ENCODE measurements around the gene SUPT20H. TPM values are rescaled to one million over a fixed set of nuclear protein-coding genes. Genes with fewer than 3 reads are reported as not detected.

The SUPT20H gene
- total RNA-seq, 1 experiment from 2014 or later, result 88.7 TPM

DNA sequence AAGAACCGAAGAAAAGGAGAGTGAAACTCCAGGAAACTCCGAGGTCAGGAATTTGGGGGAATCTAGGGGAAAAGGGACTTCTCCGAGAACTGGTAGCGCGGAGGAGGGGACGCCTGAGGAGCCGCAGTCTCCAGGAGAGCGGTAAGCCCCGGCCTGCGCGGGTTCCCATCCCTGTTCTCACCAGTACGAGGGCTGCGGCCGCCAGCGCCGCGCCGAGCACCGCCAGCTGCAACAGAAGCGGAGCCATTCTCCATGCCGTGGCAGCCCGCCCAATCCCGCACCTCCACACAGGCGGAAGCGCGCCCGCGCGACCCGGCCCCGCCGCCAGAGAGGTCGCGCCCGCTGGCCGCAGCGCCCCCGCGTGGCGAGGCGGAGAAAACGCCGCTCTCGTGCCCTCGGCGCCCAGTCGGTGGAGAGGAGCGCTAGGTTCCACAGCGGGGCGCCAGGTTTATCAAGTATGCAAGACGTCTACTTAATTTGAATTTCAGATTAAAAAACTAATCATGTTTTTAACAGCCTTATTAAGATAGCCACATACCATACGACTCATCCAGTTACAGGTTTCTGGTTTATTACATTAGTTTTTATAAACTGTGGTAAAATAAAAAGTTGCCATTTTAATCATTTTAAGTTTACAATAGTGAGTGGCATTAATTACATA, 60.3 kb downstream of the SUPT20H start, which contains the start of gene ALG5:
TSS of gene ALG5 (minus strand) at position 287 of the 661 bp plus-strand sequence. CDS start at position 247, 40 bp downstream.
- H3K9me3 ChIP-seq (replicated peaks), result no peaks in the 10 kb centered on the region
- H3K27me3 ChIP-seq, result no peaks in the 10 kb centered on the region
- H3K36me3 ChIP-seq, result peaks cover 22% of the 10 kb centered on the region
- peak; percentile 91 to 94 for DNase-seq
- peak within 1 kb of the TSS; percentile 97 for H3K27ac ChIP-seq
- H3K4me1 ChIP-seq, result peaks cover 11% of the 10 kb centered on the region
- H3K4me3 ChIP-seq, result peak within 1 kb of the TSS; percentile 88

- Histone ChIP-seq H3K9me3 (replicated peaks) (no peaks in the 10 kb centered on the region), H3K4me1 (peaks cover 11% of the 10 kb centered on the region), H3K27me3 (no peaks in the 10 kb centered on the region), H3K4me3 (peak overlapping the region; percentile 88), H3K36me3 (peaks cover 25% of the 10 kb centered on the region), H3K27ac (peak overlapping the region; percentile 97)
- DNase-seq, result peak; percentile 46 to 52
Measured at GRCh38 chr13:36998624-36999041, 60.9 kb downstream of the SUPT20H start.

DNA sequence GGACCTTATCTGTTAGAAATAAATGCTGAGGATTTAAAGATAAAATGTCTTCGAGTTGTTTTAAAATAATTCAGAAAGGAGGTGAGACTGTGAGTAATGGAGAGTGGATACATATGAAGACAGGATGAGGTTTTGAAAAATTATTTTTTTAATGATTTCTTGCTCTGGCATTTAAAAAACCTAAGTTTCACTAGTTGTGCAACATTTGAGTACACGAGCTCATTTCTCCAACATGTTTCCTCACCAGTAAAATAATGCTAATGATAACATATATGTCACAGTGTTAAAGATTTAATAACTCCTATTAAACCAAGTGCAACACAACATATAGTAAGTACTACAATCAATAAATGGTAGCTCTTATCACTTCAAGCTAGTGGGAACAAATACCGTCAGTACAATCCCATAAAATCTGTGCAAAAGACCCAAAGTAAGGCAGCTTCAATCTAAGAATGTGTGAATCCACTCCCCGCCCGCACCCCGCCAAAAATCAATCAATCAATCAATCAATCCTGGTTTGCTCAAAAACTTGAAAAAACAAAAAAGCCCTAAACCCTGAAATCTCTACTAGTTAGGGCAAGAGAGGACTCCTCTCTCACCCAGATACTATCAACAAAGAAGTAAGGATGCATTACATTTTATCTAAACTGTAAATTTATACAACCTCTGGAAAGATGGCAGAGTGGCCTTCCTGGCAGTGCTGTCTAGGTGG, 61.6 kb downstream of the SUPT20H start:
- no peaks in the 10 kb centered on the region for H3K27me3 ChIP-seq
- H3K36me3 ChIP-seq, result peaks cover 25% of the 10 kb centered on the region
- DNase-seq, result no peak
- peaks cover 16% of the 10 kb centered on the region for H3K4me1 ChIP-seq
- peak overlapping the region; percentile 88 for H3K4me3 ChIP-seq
- H3K9me3 ChIP-seq (replicated peaks), result no peaks in the 10 kb centered on the region
- peak overlapping the region; percentile 97 for H3K27ac ChIP-seq

- Histone ChIP-seq H3K4me1 (peaks cover 9% of the 10 kb centered on the region; the same call in 1 of the 2 replicates), H3K36me3 (peaks cover 58% of the 10 kb centered on the region), H3K27ac (peak overlapping the region; percentile 6), H3K27me3 (no peaks in the 10 kb centered on the region), H3K4me3 (no peak overlapping the region), H3K9me3 (replicated peaks) (no peaks in the 10 kb centered on the region)
- DNase-seq, result peak; percentile 16 to 33
Measured at GRCh38 chr13:36992362-36992761, 67.1 kb downstream of the SUPT20H start.

- no peak overlapping the region for H3K4me3 ChIP-seq
- no peak overlapping the region for H3K27ac ChIP-seq
- peaks cover 71% of the 10 kb centered on the region for H3K36me3 ChIP-seq
- H3K4me1 ChIP-seq, result no peaks in the 10 kb centered on the region
- H3K27me3 ChIP-seq, result no peaks in the 10 kb centered on the region
- no peak for DNase-seq
- H3K9me3 ChIP-seq (replicated peaks), result no peaks in the 10 kb centered on the region
Measured at GRCh38 chr13:36986462-36987240, 72.8 kb downstream of the SUPT20H start.

- peak in 1 of 2 experiments; percentile 56 for DNase-seq
- Histone ChIP-seq H3K36me3 (peaks cover 77% of the 10 kb centered on the region), H3K9me3 (replicated peaks) (no peaks in the 10 kb centered on the region), H3K4me1 (no peaks in the 10 kb centered on the region), H3K27ac (no peak overlapping the region), H3K4me3 (no peak overlapping the region), H3K27me3 (no peaks in the 10 kb centered on the region)
Measured at GRCh38 chr13:36981156-36981743, 78.2 kb downstream of the SUPT20H start.

DNA sequence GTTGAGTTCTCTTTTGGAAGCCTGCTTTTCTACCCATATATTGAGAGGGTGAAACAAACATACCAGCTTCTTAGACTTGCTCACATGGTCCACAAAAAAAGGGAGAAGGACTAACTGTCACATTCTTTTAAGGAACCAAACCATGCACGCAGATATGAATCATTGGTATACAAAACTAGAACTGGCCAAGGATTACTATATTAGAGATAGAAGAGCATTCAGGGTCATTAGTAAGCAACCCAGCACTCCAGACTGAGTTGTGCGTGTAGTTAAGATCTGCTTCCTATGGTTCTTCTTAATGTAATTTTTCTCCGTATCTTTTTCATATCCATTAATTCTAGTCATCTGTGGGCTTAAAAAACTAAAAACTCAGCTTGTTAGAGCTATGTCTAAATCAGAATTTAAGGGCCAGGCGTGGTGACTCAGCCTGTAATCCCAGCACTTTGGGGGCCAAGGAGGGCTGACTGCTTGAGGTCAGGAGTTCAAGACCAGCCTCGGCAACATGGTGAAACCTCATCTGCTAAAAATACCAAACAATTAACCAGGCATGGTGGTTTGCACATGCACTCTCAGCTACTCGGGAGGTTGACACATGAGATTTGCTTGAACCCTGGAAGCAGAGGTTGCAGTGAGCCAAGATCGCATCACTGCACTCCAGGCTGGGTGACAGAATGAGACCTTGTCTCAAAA, 80.0 kb downstream of the SUPT20H start:
- peaks cover 76% of the 10 kb centered on the region for H3K36me3 ChIP-seq
- no peak overlapping the region for H3K4me3 ChIP-seq
- no peak for DNase-seq
- no peak overlapping the region for H3K27ac ChIP-seq
- H3K4me1 ChIP-seq, result no peaks in the 10 kb centered on the region
- 0 out of 2 replicates have a peak, but pooled peaks cover 3% of the 10 kb centered on the region for H3K9me3 ChIP-seq (replicated peaks)
- no peaks in the 10 kb centered on the region for H3K27me3 ChIP-seq

- DNase-seq, result no peak
- no peaks in the 10 kb centered on the region for H3K27me3 ChIP-seq
- no peak overlapping the region for H3K4me3 ChIP-seq
- H3K4me1 ChIP-seq, result no peaks in the 10 kb centered on the region
- H3K27ac ChIP-seq, result no peak overlapping the region
- H3K36me3 ChIP-seq, result peaks cover 70% of the 10 kb centered on the region
- 0 out of 2 replicates have a peak, but pooled peaks cover 3% of the 10 kb centered on the region for H3K9me3 ChIP-seq (replicated peaks)
Measured at GRCh38 chr13:36975172-36975571, 84.3 kb downstream of the SUPT20H start.

DNA sequence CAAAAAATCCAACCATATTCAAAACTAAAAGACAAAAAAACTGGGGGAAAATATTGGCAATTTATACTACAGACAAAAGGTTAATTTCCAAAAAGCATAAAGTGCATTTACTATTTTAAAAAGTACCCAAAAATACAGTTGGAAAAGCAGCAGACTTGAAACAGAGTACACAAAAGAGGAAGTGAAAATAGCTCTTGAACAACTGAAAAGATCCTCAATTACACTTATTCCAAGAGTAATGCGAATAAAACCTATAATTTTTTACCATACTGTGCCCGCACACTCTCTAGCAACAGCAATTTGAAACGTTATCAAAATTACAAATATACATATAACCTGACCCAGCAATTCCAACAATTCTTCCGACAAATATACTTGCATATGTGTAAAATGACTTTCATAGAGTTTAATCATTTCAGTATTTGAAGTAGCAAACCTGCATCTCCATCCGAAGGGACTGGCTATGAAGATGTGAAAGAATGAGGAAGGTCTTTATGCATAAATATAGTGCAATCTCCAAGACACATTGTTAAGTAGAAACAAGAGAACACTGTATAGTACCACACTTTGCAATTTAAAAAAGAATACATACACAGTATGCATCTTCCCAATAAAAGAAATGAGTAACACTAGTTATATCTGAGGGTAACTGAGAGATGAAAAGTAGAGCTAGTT, 85.7 kb downstream of the SUPT20H start:
- no peak for DNase-seq
- Histone ChIP-seq H3K9me3 (replicated peaks) (0 out of 2 replicates have a peak, but pooled peaks cover 3% of the 10 kb centered on the region), H3K36me3 (peaks cover 68% of the 10 kb centered on the region), H3K4me3 (no peak overlapping the region), H3K4me1 (no peaks in the 10 kb centered on the region), H3K27me3 (no peaks in the 10 kb centered on the region), H3K27ac (no peak overlapping the region)

- Histone ChIP-seq H3K27ac (no peak overlapping the region), H3K36me3 (peaks cover 64% of the 10 kb centered on the region), H3K4me3 (no peak overlapping the region), H3K27me3 (no peaks in the 10 kb centered on the region), H3K9me3 (replicated peaks) (0 out of 2 replicates have a peak, but pooled peaks cover 3% of the 10 kb centered on the region), H3K4me1 (no peaks in the 10 kb centered on the region)
- no peak for DNase-seq
Measured at GRCh38 chr13:36973009-36973408, 86.5 kb downstream of the SUPT20H start.

- Histone ChIP-seq H3K4me1 (no peaks in the 10 kb centered on the region), H3K9me3 (replicated peaks) (no peaks in the 10 kb centered on the region), H3K4me3 (no peak overlapping the region), H3K36me3 (peaks cover 61% of the 10 kb centered on the region), H3K27me3 (no peaks in the 10 kb centered on the region), H3K27ac (no peak overlapping the region)
- no peak for DNase-seq
Measured at GRCh38 chr13:36966404-36966803, 93.1 kb downstream of the SUPT20H start.

DNA sequence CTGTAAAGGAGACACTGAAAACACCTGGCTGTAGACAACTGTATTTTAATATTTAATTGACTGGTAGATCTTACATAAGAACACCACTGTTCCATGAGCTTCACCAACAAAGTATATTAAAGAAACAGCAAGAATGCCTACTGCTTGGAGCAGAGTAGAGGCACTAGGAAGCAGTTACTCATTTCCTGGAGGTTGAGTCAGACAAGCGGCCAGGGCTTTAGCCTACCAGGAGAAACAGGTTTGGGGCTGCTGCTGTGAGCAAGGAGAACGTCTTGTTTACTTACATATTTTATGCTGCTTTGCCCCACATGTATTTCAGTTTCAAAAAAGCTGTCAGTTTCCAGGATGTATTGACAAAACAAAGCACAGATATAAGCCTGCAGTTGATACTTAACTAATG, 93.7 kb downstream of the SUPT20H start:
- Histone ChIP-seq H3K27me3 (no peaks in the 10 kb centered on the region), H3K4me3 (no peak overlapping the region), H3K4me1 (no peaks in the 10 kb centered on the region), H3K9me3 (replicated peaks) (no peaks in the 10 kb centered on the region), H3K36me3 (peaks cover 55% of the 10 kb centered on the region), H3K27ac (no peak overlapping the region)
- DNase-seq, result no peak

GRCh38 chr13:36959456-36960116, 99.9 kb downstream of the SUPT20H start:
- H3K9me3 ChIP-seq (replicated peaks), result no peaks in the 10 kb centered on the region
- H3K36me3 ChIP-seq, result peaks cover 30% of the 10 kb centered on the region
- H3K4me1 ChIP-seq, result no peaks in the 10 kb centered on the region
- no peaks in the 10 kb centered on the region for H3K27me3 ChIP-seq
- no peak overlapping the region for H3K27ac ChIP-seq
- DNase-seq, result no peak
- H3K4me3 ChIP-seq, result no peak overlapping the region

All from SJCRH30 (cell line).